Activated T-helper 1 cell treated with anti-CD3 and anti-CD28 coated beads, Interleukin-12 subunit alpha, Interleukin-12 subunit beta, Interleukin-2, Interleukin-4 antibody, amounts not matched to agents 30 ng/mL and 10 ng/mL and 1 ng/mL, durations not matched to agents 14 hours and 24 hours and 36 hours (primary cell): Measurements from ENCODE around the gene EGR2. TPM values are rescaled to one million over a fixed set of nuclear protein-coding genes. Genes with fewer than 3 reads are reported as not detected.
A peak's percentile ranks its signal among the peaks of the same experiment; 100 is the strongest.
"Not testable (repeated sequence)": the region's sequence is repeated elsewhere in the genome, so short reads cannot be mapped to it uniquely, and the experiment has no call there.

Source experiments
- DNase-seq: peaks from one replicate; pipeline ENCODE4 v3.0.0; 2021; ENCODE audit warnings: low spot score
- H3K27ac Mint-ChIP-seq: one replicate; pipeline ENCODE4 v1.8.0; 2021; ENCODE audit warnings: mild to moderate bottlenecking, mixed read lengths
- H3K27me3 Mint-ChIP-seq: one replicate; pipeline ENCODE4 v1.8.0; 2022; ENCODE audit warnings: mild to moderate bottlenecking, moderate library complexity, mixed read lengths; ENCODE audit not compliant: insufficient read depth
- H3K36me3 Mint-ChIP-seq: one replicate; pipeline ENCODE4 v1.8.0; 2021; ENCODE audit warnings: low read depth, mixed read lengths
- H3K4me1 Mint-ChIP-seq: one replicate; pipeline ENCODE4 v1.8.0; 2021; ENCODE audit warnings: low read depth, mixed read lengths
- H3K4me3 Mint-ChIP-seq: one replicate; pipeline ENCODE4 v1.8.0; 2021; ENCODE audit warnings: mild to moderate bottlenecking, moderate library complexity, mixed read lengths
- H3K9me3 Mint-ChIP-seq: one replicate; pipeline ENCODE4 v1.8.0; 2021; ENCODE audit warnings: mixed read lengths
- intact Hi-C: fragments of 100-400 bp; cut with micrococcal nuclease; formaldehyde crosslinking; loops from one replicate; pipeline ENCODE4 v1.15.1; 2024
- total RNA-seq: library from RNA; stranded (reverse); gene quantifications from 2 replicates; pipeline ENCODE4 v1.2.3, GENCODE V29; 2022

Gene EGR2
- total RNA-seq, 1 donor from 2014 or later, result 268 TPM

DNA sequence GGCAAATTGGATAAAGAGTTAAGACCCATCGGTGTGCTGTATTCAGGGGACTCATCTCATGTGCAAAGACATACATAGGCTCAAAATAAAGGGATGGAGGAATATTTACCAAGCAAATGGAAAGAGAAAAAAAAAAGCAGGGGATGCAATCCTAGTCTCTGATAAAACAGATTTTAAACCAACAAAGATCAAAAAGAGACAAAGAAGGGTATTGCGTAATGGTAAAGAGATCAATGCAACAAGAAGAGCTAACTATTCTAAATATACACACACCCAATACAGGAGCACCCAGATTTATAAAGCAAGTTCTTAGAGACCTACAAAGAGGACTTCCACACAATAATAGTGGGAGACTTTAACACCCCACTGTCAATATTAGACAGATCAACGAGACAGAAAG is 31.6 kb downstream of the EGR2 start:
- H3K27ac Mint-ChIP-seq, H3K4me3 Mint-ChIP-seq, DNase-seq, H3K36me3 Mint-ChIP-seq, intact Hi-C loops: not testable (repeated sequence)
- H3K4me1 Mint-ChIP-seq, result peaks cover 12% of the 10 kb centered on the region
- H3K27me3 Mint-ChIP-seq, result peaks cover 27% of the 10 kb centered on the region
- peaks cover 30% of the 10 kb centered on the region for H3K9me3 Mint-ChIP-seq

DNA sequence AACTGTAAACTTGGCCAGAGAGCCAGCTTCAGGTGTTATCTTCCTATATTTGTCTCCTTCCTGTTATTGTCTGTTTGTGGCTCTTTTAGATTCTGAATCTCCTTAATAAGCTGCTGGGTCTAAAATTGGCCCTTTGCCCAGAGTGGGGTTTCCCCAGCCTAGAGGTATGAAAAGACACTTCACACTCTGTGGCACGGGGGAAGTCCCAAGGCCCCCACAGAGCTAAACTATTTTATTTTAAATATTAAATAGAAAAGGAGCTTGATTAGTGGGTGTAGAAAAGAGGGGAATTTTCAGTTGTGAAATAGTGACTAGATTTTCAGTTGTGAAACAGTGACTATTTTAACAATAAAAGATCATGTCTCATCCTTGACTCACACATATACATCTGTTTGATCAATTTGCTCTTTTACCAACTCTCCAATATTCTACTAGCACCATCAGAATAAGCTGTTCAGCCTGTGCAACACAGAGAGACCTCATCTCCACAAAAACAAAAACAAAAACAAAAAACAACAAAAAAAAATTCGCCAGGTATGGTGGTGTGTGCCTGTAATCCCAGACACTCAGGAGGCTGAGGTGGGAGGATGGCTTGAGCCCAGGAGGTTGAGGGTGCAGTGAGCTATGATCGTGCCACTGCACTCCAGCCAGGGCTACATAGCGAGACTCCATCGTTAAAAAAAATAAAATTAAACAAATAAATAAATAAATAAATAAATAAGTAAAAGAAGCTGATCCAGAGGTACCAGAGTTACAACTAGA is 36.5 kb downstream of the EGR2 start:
- Mint-ChIP-seq H3K27me3 (peaks cover 19% of the 10 kb centered on the region), H3K4me3 (peak overlapping the region; percentile 27), H3K9me3 (peaks cover 19% of the 10 kb centered on the region), H3K27ac (peak overlapping the region; percentile 76), H3K4me1 (peaks cover 45% of the 10 kb centered on the region), H3K36me3 (peaks cover 2% of the 10 kb centered on the region)
- DNase-seq, result peak; percentile 48
- intact Hi-C loops, result loop anchor here (1.0 kb wide), 11 partner anchors 9 to 213 kb away; partner anchors contain the start of genes ADO and EGR2

DNA sequence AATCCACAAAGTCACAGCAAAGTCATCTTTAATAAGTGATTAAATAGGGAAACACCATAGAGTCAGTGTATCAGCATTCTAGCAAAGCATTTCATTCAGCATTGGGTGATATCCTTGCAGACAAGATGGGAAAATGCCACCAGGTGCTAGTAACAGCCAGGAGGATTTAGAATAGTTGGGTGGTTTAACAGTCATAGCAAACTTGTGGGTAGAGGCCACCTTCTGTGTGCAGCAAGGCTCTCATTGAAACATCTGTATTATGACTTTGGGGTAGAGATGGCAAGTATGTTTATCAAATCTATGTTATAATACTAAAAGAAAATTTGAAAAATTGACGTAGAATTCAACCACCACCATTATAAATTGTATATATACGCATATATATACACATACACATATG is 38.0 kb downstream of the EGR2 start:
- Mint-ChIP-seq H3K27ac (no peak overlapping the region), H3K27me3 (peaks cover 17% of the 10 kb centered on the region), H3K36me3 (peaks cover 2% of the 10 kb centered on the region), H3K9me3 (peaks cover 8% of the 10 kb centered on the region), H3K4me1 (peaks cover 45% of the 10 kb centered on the region), H3K4me3 (no peak overlapping the region)
- intact Hi-C loops, result no loop called here
- DNase-seq, result no peak

DNA sequence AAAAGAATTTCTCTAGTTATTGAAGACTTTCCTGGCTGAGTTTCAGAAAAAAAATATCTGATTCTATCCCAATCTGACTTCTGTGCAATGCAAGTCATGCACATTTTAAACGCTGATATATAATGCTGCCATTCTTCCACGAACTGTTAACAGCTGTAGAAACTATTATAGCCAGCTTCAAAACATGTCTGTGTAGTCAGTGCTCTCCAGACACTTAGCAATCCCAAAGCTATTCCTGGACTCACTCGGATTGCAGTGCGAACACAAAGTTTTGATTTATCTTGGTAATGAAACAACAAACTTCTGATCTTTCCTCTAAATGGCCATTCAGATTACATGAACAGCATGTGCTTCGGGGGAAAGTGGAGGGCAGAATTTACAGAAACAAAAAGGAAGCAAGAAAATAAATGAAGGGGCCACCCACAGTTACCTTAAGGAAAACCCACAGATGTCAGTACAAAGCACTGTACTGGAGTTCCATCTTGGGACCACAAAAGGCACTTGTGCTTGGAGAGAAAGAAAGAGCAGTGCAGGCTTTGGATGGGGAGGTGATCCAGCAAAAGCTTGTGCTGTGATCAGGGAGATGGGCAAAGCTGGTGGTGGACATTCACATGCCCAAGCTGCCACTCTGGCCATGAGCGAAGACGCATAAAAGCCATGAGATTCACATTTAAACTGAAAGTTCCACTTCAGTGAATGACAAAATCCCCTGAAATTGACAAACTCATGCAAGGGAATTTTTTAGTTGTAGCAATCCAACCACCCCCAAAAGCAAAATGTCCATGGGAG is 43.8 kb downstream of the EGR2 start:
- peaks cover 30% of the 10 kb centered on the region for H3K4me1 Mint-ChIP-seq
- no peak overlapping the region for H3K27ac Mint-ChIP-seq
- peaks cover 1% of the 10 kb centered on the region for H3K36me3 Mint-ChIP-seq
- peaks cover 22% of the 10 kb centered on the region for H3K27me3 Mint-ChIP-seq
- H3K4me3 Mint-ChIP-seq, result no peak overlapping the region
- intact Hi-C loops, result no loop called here
- DNase-seq, result no peak
- peaks cover 4% of the 10 kb centered on the region for H3K9me3 Mint-ChIP-seq

DNA sequence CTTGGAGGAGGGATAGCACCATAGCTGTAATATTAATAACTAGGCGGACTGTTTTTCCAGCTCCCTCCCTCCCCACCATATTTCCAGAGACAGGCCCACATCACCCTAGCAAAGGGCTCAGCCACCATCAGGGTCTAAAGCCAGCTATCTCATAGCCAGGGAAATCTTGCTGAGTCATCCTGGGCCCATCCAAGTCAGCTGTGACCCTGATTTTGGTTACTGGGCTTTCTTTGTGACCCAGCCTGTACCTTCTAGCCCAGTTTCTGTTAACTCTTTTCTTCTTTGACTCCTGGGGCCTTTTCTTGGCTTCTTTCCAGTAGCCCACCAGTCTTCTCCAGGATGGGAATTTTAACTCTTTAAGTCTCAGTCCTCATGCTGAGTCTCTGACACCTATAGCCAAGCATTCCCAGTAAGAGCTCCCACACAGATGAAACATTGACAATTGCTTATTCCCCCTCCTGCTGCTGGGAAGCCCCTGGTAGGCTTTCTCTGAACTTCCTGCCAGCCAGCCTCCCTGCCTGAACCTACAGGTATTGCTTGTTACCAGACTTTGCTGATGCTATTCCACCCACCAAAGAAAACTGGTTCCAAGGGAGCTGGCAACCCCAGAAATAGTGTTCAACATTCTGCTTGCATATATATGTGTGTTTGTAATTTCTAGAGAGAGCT is 46.5 kb downstream of the EGR2 start:
- intact Hi-C loops, result loop anchor here (1.0 kb wide), 1 partner anchor 10 kb away; no protein-coding TSS in a partner anchor
- H3K27ac Mint-ChIP-seq, result no peak overlapping the region
- H3K27me3 Mint-ChIP-seq, result peaks cover 13% of the 10 kb centered on the region
- no peak for DNase-seq
- H3K36me3 Mint-ChIP-seq, result peaks cover 1% of the 10 kb centered on the region
- H3K4me3 Mint-ChIP-seq, result no peak overlapping the region
- H3K9me3 Mint-ChIP-seq, result no peaks in the 10 kb centered on the region
- peaks cover 19% of the 10 kb centered on the region for H3K4me1 Mint-ChIP-seq

DNA sequence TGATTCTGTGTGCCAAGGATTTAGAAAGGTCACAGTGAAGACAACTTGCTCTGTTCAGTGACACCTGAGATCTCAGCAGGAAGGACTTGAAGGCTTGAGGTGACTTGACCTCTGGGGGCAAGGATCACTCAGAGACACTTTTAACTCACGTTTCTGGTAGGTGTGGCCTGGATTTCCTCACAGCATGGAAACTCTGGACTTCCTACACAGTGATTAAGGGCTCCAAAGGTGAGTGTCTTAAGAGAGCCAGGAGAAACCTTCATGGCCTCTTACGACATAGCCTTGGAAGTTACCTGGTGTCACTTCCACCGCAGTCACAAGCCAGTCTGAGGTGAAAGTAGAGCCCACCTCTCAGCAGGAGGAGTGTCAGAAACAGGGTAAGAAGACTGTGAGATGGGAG is 49.8 kb downstream of the EGR2 start:
- intact Hi-C loops, result no loop called here
- peaks cover 1% of the 10 kb centered on the region for H3K27me3 Mint-ChIP-seq
- no peaks in the 10 kb centered on the region for H3K9me3 Mint-ChIP-seq
- H3K27ac Mint-ChIP-seq, result no peak overlapping the region
- H3K4me3 Mint-ChIP-seq, result no peak overlapping the region
- H3K4me1 Mint-ChIP-seq, result peaks cover 14% of the 10 kb centered on the region
- no peak for DNase-seq
- H3K36me3 Mint-ChIP-seq, result no peaks in the 10 kb centered on the region

DNA sequence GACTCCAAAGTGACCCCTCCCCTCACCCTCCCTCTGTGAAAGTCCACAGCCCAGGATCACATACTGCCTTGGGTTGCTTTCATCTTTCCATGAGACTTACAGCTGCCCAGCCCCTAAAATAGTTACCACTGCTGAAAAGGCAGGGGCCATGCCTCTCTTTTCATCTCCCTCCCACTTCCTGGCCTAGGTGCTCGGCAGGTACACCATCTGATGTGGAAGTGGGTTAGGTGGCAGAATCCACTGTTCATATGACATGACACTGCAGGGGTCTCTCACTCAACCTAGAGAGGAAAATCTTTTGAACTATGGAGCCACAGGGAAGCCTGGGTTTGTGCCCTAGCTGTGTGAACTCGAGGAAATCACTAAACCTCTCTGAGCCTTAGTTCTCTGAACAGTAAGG is 50.4 kb downstream of the EGR2 start:
- Mint-ChIP-seq H3K27me3 (peaks cover 1% of the 10 kb centered on the region), H3K4me1 (peaks cover 19% of the 10 kb centered on the region), H3K9me3 (no peaks in the 10 kb centered on the region), H3K4me3 (no peak overlapping the region), H3K36me3 (no peaks in the 10 kb centered on the region), H3K27ac (no peak overlapping the region)
- no peak for DNase-seq
- intact Hi-C loops, result no loop called here

DNA sequence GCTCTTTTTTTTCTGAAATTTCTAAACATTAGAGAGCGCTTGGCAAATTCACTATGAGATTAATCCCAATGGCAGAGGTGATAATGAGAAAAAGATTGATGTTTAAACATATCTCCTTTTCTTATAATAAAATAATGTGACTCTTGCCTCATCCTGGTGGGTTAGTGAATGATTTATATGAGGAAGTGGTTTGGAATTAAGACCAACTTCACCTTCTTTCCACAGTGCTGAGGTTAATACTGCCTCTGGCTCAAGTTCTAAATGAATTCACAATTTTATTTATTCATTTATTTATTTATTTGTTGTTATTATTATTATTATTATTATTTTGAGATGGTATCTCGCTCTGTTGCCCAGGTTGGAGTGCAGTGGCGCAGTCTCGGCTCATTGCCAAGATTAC is 52.2 kb downstream of the EGR2 start:
- DNase-seq, result no peak
- Mint-ChIP-seq H3K4me3 (no peak overlapping the region), H3K27me3 (peaks cover 1% of the 10 kb centered on the region), H3K27ac (no peak overlapping the region), H3K9me3 (no peaks in the 10 kb centered on the region), H3K36me3 (no peaks in the 10 kb centered on the region), H3K4me1 (peaks cover 8% of the 10 kb centered on the region)
- intact Hi-C loops, result no loop called here

DNA sequence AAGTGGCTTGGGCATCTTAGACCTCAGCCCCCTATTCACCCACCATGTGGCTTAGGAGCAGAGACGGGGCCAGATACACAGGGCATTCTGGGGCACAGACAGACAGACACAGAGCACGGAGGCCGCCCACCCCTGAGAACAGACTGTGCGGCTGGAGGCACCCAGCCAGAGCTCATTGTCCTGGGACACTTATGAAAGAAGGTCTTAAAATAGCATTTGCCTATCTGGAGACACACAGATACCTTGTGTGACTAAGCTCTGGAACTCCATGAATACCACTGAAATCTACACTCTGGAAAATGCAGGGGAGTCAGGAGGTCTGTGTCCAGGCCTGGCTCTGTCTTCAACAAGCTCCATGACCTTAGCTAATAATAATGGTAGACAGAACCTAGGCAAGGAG is 53.0 kb downstream of the EGR2 start:
- no peaks in the 10 kb centered on the region for H3K36me3 Mint-ChIP-seq
- peaks cover 3% of the 10 kb centered on the region for H3K27me3 Mint-ChIP-seq
- no peak for DNase-seq
- peaks cover 7% of the 10 kb centered on the region for H3K4me1 Mint-ChIP-seq
- no peak overlapping the region for H3K4me3 Mint-ChIP-seq
- intact Hi-C loops, result no loop called here
- no peaks in the 10 kb centered on the region for H3K9me3 Mint-ChIP-seq
- H3K27ac Mint-ChIP-seq, result no peak overlapping the region

Other genes starting within 250 kb of the EGR2 start
- gene ADO, start 11.6 kb downstream of the EGR2 start, total RNA-seq, result 52.3 and 55.8 TPM in 2 replicates